Coronary artery (tissue), 2 donors: ENCODE results near the gene PHF2.
A peak's percentile ranks its signal among the peaks of the same experiment; 100 is the strongest.

ENCODE experiments used
- DNase-seq: peaks from one replicate; pipeline ENCODE4 v3.0.0-alpha.2; 2017; ENCODE audit warnings: low spot score
- H3K27ac ChIP-seq, 2 donors: fragments of 200-600 bp; sonication (generic); one replicate each; pipeline ENCODE4 v1.5.1; 2016 to 2019
- H3K4me3 ChIP-seq: fragments of 200-600 bp; sonication (generic); 2 replicates; pipeline ENCODE4 v1.5.1; 2016; ENCODE audit warnings: mild to moderate bottlenecking, moderate library complexity
- TF ChIP-seq, protein P1 (sequence below): fragments of 200-600 bp; sonication (generic); IDR thresholded peaks from one replicate; pipeline ENCODE4 v1.5.1; 2019; ENCODE audit warnings: antibody characterized with exemption

The PHF2 gene

DNA sequence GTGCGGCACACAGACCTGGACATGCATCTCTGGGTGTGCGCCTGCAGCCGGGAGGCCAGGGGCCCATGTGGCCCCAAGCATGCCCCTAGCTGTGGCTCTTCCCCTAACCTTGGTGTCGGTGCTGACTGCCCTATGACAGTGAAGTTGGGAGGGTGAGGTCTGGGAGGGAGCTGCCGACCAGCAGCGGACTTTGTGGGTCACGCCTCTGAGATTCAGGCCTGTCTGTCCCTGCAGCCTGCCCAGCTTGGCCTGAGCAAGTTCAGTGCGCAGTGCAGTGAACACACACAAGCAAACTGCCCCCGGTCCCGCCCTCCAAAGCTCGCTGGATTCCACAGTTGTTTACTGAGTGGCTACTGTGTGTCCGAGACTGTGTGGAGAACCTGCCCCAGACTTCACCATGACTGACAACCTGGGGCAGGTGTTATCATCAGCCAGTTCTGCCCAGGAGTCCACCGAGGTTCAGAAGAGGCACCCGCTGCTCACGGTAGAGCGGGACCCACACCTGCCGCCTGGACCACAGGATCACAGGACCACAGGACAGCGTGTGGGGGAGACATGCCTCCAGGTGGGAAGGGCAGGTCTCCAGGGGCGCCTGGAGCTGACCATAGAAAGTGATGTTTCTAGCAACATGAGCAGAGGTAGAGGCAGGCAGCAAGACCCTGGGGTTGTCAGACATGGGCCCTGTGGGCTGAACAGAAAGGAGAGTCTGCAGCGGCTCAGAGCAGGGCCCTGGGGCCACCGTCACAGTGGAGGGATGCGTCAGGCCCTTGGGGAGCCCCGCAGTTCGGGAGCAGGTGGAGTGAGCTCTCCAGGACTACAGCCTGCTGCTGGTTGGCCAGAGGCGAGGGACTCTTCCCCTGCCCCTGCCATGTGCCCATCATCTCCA is 105.1 kb downstream of the PHF2 start:
- DNase-seq, result peak; percentile 70
- H3K27ac ChIP-seq, result no peak overlapping the region
- H3K4me3 ChIP-seq, result no peak overlapping the region
- TF ChIP-seq, protein P1, sequence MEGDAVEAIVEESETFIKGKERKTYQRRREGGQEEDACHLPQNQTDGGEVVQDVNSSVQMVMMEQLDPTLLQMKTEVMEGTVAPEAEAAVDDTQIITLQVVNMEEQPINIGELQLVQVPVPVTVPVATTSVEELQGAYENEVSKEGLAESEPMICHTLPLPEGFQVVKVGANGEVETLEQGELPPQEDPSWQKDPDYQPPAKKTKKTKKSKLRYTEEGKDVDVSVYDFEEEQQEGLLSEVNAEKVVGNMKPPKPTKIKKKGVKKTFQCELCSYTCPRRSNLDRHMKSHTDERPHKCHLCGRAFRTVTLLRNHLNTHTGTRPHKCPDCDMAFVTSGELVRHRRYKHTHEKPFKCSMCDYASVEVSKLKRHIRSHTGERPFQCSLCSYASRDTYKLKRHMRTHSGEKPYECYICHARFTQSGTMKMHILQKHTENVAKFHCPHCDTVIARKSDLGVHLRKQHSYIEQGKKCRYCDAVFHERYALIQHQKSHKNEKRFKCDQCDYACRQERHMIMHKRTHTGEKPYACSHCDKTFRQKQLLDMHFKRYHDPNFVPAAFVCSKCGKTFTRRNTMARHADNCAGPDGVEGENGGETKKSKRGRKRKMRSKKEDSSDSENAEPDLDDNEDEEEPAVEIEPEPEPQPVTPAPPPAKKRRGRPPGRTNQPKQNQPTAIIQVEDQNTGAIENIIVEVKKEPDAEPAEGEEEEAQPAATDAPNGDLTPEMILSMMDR, result no peak

DNA sequence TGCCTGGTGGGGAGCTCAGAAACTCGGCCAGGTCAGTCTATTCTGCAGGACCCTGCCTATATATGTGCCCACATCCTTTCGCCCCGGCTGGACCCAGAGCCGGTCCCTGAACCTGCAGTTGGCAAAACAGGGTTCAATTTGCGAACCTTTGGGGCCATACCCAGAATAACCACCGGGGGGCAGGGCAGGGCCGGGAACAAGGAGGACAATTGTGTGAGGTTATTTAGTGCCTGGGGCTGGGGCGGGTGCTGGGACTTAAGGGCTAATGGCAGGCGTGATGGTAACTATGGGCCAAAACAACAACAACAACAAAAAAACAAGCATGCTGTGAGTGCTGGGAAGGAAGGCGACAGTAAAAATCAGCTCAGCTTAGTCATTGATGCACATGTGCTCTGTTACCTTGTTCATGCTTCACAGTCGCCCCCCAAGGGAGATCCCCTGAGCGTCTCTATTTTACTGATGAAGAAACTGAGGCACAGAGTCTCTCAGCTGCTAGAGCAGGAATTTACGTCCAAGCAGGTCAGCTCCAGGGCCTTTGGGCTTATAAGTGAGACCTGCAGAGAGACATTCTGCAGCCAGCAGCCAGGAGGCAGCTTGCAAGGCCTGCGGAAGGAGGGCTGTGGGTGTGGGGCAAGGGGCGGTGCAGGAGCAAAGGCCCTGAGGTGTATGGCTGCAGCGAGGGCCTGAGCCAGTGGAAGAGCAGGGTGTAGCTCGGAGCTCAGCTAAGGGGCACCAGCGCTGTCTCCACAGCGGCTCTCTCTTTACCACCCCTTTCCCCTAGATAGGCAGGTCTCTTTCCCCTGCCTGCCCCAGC is 106.0 kb downstream of the PHF2 start:
- TF ChIP-seq, protein P1, result peak; percentile 74
- peak; percentile 74 for DNase-seq
- Histone ChIP-seq H3K27ac (no peak overlapping the region), H3K4me3 (no peak overlapping the region)

DNA sequence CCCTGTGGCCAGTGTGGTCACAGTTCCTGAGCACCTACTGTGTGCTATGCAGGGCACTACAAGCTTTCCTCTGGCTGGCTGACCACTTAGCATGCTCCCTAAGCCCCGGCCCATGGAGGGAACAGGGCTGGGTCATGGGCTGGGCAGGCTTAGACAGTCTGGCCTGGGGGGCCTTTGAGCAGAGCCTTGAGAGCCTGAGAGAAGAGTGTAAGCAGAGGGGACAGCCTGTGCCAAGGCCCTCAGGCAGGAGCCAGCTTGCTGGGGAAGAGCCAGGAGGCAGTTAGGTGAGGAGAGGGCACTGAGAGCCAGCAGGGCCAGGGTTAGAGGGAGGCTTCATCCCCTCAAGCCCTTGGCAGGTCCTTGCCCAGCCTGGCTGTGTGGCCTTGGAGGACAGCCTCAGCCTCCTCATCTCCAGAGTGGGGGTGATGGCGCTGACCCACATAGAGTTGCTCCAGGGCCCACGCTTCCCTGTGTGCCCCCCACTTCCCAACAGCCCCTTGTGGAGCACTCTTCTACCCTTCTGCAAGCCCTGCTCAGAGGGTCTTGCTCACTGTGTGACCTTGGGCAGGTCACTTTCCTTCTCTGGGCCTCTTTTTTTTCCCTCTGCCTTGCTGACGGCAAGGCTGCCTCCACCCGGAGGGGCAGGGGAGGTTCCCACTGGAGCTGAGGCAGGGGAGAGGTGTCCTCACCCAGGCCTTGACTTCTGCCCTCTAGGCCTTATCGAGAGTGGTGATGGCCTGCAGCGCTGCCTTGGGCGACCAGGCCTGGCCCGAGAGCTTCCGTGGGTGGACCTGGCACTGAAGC is 107.1 kb downstream of the PHF2 start:
- H3K4me3 ChIP-seq, result no peak overlapping the region
- no peak overlapping the region for H3K27ac ChIP-seq
- DNase-seq, result no peak
- TF ChIP-seq, protein P1, result no peak

DNA sequence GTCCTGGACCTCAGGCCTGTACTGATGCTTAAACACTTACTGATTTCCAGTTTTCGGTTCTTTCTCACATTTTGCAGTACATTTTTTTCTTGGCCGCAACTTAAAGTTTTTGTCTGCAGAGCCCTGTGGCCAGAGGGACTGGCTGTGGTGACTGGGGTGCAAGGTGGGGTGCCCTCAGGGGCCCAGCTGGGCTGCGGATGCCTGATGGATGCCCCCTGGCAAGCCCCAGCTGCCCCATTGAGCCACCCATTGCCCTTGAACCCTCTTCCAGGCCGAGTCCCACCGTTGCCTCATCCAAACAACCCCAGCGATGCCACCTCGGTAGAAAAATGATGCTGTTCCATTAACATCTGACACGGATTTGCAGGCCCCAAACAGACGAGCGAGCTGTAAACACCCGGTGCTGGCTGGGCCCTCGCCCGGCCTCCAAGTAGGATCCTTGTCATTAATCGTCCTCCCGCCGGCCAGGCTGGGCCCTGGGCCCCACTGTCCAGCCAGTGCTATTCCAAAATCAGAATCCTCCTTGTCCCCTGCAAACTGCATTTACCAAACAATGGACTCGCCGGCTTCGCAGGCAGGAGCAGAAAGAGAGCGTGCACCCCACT is 107.9 kb downstream of the PHF2 start:
- DNase-seq, result no peak
- no peak overlapping the region for H3K27ac ChIP-seq
- H3K4me3 ChIP-seq, result no peak overlapping the region
- TF ChIP-seq, protein P1, result no peak

DNA sequence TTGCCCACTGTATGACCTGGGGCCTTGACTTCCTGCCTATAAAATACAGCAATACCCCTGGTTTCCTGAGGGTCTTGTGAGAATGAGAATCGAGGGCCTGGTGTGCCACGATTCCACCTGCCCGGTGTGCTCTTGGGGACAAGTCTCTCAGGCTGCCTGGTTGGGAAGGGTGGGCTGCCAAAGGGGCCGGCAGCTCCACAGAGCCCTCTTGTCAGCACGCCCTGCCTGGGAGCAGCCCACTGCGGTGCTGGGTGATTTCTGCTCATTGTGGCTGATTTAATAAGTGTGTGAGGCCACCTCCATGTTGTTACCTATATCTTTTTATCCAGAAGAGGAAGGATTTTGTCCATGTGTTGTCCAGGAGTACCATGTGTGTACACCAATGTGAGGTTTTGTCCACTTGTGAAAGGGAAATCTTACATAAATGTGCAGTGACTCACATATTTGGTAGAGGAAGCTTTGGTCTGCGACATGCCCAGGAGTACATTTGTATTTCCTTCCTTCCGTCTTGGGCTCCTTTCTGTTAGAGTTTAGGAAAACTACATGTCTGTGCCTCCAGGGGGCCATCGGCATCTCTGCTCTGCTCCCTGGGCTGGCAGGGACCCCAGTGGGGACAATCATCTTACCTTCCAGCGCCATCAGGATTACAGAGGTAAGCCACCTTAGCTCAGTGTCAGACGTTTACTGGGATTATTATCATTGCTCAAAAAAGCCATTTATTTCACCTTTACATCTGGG is 108.6 kb downstream of the PHF2 start:
- TF ChIP-seq, protein P1, result no peak
- no peak for DNase-seq
- Histone ChIP-seq H3K4me3 (no peak overlapping the region), H3K27ac (no peak overlapping the region)
